ENCODE data around the gene NCR2. TPM values are rescaled to one million over a fixed set of nuclear protein-coding genes. Genes with fewer than 3 reads are reported as not detected.

Gene NCR2
- total and polyA plus RNA-seq, 2 of the 13 experiments (the other 11 are each of a cell fraction or from before 2014, with no cell fraction given), result not detected

DNA sequence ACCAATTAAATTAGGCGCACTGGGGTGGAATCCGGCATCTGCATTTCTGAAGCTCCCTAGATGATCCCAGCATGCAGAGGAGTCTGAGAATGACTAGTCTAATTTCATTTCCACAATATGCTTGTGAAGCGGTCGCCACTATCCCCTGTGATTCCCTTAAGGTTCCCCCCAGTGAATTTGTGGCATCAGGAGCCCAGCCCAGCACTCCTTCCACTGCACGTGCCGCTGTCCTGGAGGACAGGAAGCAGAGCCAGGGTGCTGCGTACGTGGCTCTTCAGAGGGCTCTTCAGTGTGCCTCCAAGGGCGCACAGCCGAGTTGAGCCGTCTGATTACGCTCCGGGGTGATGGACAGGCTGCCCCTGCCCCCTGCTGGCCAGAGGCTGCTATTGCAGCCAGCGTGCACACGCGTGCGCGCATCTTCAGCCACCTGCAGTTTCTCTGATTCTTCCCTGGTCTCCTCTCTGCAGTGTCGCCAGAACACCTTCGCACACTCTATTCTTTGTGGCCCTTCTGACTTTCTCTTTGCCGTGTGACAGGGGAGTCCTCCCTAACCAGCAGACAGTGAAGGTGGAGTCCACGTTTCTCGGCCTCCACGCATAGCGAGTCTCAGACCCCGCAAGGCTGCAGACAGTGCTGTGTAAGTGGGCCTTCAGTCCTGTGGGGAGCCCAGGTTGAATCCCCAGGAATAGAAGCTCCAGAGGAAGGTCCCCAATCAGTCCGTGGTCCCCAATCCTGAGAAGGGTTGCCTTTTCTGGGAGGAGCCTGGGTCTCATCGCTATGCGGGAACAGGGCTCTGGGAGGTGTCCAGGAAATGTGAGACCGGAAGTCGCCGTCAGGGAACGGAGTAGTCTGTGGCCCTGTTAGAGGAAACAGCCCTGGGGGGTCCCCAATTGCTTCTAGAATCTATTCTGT is 16.5 kb upstream of the NCR2 start:
- ChIA-PET POLR2A (no interaction called here), CTCF (ENCODE audit: low intra/inter-chr PET ratio, low total read pairs) (interaction anchor here (0.7 to 4.7 kb wide), 4 partner anchors 12 to 227 kb away, joined by 3 to 37 read pairs (median 4); no protein-coding TSS in a partner anchor)
- peak overlapping the region; percentile 15 for H2AFZ ChIP-seq (ENCODE audit: low read length)
- FAIRE-seq (peak; percentile 82), ATAC-seq (peak; percentile 88), DNase-seq (ENCODE audit: low spot score) (peak; percentile 70)
- 0 out of 2 replicates have a peak overlapping the region, but pooled peaks have one; percentile 12 for H3K9ac ChIP-seq (ENCODE audit: insufficient read depth, low read depth, low read length)
- BruUV-seq (replicated peaks), result no TSS peak
- WGBS (ENCODE audit: low lambda C conversion rate), result 37% methylated on average over 25 of the region's 33 CpGs
- H3K4me3 ChIP-seq (replicated peaks in 1 of 3; ENCODE audit: insufficient read depth in 1 of 3, low read depth in 2 of 3, low read length in 3 of 3), result peak overlapping the region; percentile 1 to 42 (median 11); a peak in 3 of 6 replicates
- peaks cover 35% of the 10 kb centered on the region for H3K4me1 ChIP-seq (ENCODE audit: insufficient read depth, low read length)
- H3K9me3 ChIP-seq (ENCODE audit: low read length), result no peaks in the 10 kb centered on the region
- no peaks in the 10 kb centered on the region for H4K20me1 ChIP-seq (ENCODE audit: insufficient read depth, low read length)
- in situ Hi-C loops (cut with HindIII; ENCODE audit: extremely low pct_ligation_motif_present, low pct_unique_long_range_greater_than_20kb) (no loop called here), intact Hi-C loops (cut with micrococcal nuclease; ENCODE audit: unreplicated experiment) (loop anchor here (1.0 to 5.0 kb wide), 3 partner anchors 13 to 227 kb away; no protein-coding TSS in a partner anchor)
- H3K4me2 ChIP-seq (ENCODE audit: low read depth, low read length), result peak overlapping the region; percentile 70
- H3K79me2 ChIP-seq (ENCODE audit: insufficient read depth, low read length), result no peaks in the 10 kb centered on the region
- no peak overlapping the region for H3K27ac ChIP-seq (ENCODE audit: extremely low read length, insufficient read depth, low read length)
- no peaks in the 10 kb centered on the region for H3K36me3 ChIP-seq (replicated peaks in 1 of 2; ENCODE audit: control insufficient read depth in 1 of 2, insufficient read depth in 2 of 2, low read length in 2 of 2)
- peaks cover 0 to 23% of the 10 kb centered on the region in 2 experiments; a peak in 3 of 5 replicates for H3K27me3 ChIP-seq (ENCODE audit: control insufficient read depth in 1 of 2, insufficient read depth in 2 of 2, low read length in 2 of 2)
- TF ChIP-seq BHLHE40 (IDR thresholded peaks at IDR 0.05; ENCODE audit: low read length), result peak; percentile 75
- TF ChIP-seq ZNF367 (CRISPR knock-in tag; IDR thresholded peaks at IDR 0.05; ENCODE audit: borderline replicate concordance), result no peak
- peak; percentile 17; the same call in 1 of the 2 replicates for TF ChIP-seq ZSCAN21 (CRISPR knock-in tag; IDR thresholded peaks at IDR 0.05; ENCODE audit: borderline replicate concordance)
- TF ChIP-seq ZNF333 (CRISPR knock-in tag; IDR thresholded peaks at IDR 0.05; ENCODE audit: borderline replicate concordance), result no peak
- TF ChIP-seq PRDM15 (CRISPR knock-in tag; IDR thresholded peaks at IDR 0.05), result no peak
- TF ChIP-seq, protein P1, sequence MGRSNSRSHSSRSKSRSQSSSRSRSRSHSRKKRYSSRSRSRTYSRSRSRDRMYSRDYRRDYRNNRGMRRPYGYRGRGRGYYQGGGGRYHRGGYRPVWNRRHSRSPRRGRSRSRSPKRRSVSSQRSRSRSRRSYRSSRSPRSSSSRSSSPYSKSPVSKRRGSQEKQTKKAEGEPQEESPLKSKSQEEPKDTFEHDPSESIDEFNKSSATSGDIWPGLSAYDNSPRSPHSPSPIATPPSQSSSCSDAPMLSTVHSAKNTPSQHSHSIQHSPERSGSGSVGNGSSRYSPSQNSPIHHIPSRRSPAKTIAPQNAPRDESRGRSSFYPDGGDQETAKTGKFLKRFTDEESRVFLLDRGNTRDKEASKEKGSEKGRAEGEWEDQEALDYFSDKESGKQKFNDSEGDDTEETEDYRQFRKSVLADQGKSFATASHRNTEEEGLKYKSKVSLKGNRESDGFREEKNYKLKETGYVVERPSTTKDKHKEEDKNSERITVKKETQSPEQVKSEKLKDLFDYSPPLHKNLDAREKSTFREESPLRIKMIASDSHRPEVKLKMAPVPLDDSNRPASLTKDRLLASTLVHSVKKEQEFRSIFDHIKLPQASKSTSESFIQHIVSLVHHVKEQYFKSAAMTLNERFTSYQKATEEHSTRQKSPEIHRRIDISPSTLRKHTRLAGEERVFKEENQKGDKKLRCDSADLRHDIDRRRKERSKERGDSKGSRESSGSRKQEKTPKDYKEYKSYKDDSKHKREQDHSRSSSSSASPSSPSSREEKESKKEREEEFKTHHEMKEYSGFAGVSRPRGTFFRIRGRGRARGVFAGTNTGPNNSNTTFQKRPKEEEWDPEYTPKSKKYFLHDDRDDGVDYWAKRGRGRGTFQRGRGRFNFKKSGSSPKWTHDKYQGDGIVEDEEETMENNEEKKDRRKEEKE (IDR thresholded peaks at IDR 0.05), result no peak
- TF ChIP-seq HNRNPL (IDR thresholded peaks at IDR 0.05; ENCODE audit: low read depth, low read length), result no peak
- TF ChIP-seq WIZ (CRISPR knock-in tag; IDR thresholded peaks at IDR 0.05), result no peak
- no peak for TF ChIP-seq SMARCE1 (IDR thresholded peaks at IDR 0.05; ENCODE audit: borderline replicate concordance)
- TF ChIP-seq ZNF660 (CRISPR knock-in tag; IDR thresholded peaks at IDR 0.05; ENCODE audit: borderline replicate concordance, low read depth), result no peak
- TF ChIP-seq, protein P2, sequence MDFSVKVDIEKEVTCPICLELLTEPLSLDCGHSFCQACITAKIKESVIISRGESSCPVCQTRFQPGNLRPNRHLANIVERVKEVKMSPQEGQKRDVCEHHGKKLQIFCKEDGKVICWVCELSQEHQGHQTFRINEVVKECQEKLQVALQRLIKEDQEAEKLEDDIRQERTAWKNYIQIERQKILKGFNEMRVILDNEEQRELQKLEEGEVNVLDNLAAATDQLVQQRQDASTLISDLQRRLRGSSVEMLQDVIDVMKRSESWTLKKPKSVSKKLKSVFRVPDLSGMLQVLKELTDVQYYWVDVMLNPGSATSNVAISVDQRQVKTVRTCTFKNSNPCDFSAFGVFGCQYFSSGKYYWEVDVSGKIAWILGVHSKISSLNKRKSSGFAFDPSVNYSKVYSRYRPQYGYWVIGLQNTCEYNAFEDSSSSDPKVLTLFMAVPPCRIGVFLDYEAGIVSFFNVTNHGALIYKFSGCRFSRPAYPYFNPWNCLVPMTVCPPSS (IDR thresholded peaks at IDR 0.05), result no peak
- TF ChIP-seq, protein P3, sequence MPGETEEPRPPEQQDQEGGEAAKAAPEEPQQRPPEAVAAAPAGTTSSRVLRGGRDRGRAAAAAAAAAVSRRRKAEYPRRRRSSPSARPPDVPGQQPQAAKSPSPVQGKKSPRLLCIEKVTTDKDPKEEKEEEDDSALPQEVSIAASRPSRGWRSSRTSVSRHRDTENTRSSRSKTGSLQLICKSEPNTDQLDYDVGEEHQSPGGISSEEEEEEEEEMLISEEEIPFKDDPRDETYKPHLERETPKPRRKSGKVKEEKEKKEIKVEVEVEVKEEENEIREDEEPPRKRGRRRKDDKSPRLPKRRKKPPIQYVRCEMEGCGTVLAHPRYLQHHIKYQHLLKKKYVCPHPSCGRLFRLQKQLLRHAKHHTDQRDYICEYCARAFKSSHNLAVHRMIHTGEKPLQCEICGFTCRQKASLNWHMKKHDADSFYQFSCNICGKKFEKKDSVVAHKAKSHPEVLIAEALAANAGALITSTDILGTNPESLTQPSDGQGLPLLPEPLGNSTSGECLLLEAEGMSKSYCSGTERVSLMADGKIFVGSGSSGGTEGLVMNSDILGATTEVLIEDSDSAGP (CRISPR knock-in tag; IDR thresholded peaks at IDR 0.05; ENCODE audit: borderline replicate concordance), result peak; percentile 57; the same call in 1 of the 2 replicates
- no peak for TF ChIP-seq CBFB (CRISPR knock-in tag; IDR thresholded peaks at IDR 0.05)

Measured in HepG2 (cell line).